ENCODE measurements around the gene RNPS1. TPM values are rescaled to one million over a fixed set of nuclear protein-coding genes. Genes with fewer than 3 reads are reported as not detected.

RNPS1 gene
- total and polyA plus RNA-seq, 9 donors: 78.0 to 172 (median 138) TPM

- Histone ChIP-seq H3K9me3 (no peaks in the 10 kb centered on the region), H3K4me3 (peak overlapping the region; percentile 68), H3K36me3 (no peaks in the 10 kb centered on the region), H3K27ac (peak overlapping the region in 1 of 2 donors; percentile 39), H3K4me1 (ENCODE audit: insufficient read depth) (peaks cover 8% of the 10 kb centered on the region), H3K27me3 (no peaks in the 10 kb centered on the region)
- intact Hi-C loops (cut with DNase I): no loop called here
- 0 to 1% (median 1%) methylated on average over 55 to 98 of the region's 98 CpGs for WGBS, 3 donors
- no peak for TF ChIP-seq EP300 (IDR thresholded peaks at IDR 0.05)
- no peak for TF ChIP-seq CTCF (IDR thresholded peaks at IDR 0.05)
- no peak for TF ChIP-seq POLR2A (IDR thresholded peaks at IDR 0.05)
- peak in 3 of 5 donors; percentile 35 to 58 (median 50) for DNase-seq
Observed at GRCh38 chr16:2213817-2214718, 53.9 kb downstream of the RNPS1 start.

DNA sequence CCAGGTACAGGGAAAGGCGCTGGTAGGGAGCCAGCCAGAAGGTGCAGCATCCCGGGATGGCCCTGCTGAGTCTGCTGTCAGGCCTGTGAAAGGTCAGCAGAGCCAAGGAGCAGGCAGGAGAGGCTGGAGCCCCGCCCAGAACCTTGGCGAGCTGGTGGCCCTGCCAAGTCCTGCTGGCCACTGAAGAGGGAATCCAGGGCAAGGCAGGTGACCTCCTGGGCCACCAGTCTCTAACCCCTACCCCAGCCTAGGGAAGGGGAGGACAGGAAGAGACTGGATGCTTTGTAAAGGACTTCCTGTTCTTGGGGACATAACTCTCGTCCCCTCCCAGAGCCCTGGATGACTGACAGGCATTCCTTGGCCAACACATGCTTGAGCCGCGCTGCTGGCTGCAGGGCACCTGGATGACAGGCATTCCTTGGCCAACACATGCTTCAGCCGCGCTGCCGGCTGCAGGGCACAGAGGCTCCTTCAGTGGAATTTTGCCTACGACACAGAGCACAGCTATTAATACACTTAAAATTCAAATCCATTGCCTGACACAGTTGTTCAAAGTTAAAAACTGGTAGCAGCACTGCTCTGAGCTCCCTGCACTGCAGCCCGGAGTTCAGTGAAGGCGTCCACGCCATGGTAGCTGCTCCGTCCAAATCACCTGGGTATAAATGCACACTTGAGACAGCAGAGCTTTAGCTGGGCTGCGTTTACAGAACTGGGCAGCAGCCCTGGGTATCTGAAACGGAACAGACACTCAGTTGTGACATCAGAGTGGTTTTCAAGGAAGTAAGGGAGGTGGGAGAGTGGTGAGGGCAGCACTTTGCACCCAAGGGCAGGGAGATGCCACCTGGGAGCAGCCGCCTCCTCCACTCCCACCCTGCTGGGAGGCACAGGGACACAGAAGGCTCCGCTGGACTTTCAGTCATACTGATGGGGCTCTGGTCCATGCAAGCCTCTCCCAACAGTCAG is 55.3 kb downstream of the RNPS1 start:
- no peak for DNase-seq
- Histone ChIP-seq H3K9me3 (no peaks in the 10 kb centered on the region), H3K4me3 (no peak overlapping the region), H3K27ac (no peak overlapping the region), H3K36me3 (no peaks in the 10 kb centered on the region), H3K4me1 (ENCODE audit: insufficient read depth) (peaks cover 8% of the 10 kb centered on the region), H3K27me3 (no peaks in the 10 kb centered on the region)
- WGBS, 3 donors: 61 to 70% (median 64%) methylated on average over 19 of the region's 19 CpGs
- intact Hi-C loops (cut with DNase I): no loop called here
- no peak for TF ChIP-seq EP300 (IDR thresholded peaks at IDR 0.05)
- no peak for TF ChIP-seq CTCF (IDR thresholded peaks at IDR 0.05)
- TF ChIP-seq POLR2A (IDR thresholded peaks at IDR 0.05): no peak

- intact Hi-C loops (cut with DNase I): no loop called here
- H3K27me3 ChIP-seq: no peaks in the 10 kb centered on the region
Observed at GRCh38 chr16:2211923-2212347, 56.0 kb downstream of the RNPS1 start.

More at GRCh38 chr16:2211923-2212347, 56.0 kb downstream of the RNPS1 start:
- no peak for DNase-seq
- Histone ChIP-seq H3K4me1 (ENCODE audit: insufficient read depth) (peaks cover 8% of the 10 kb centered on the region), H3K27ac (no peak overlapping the region), H3K4me3 (no peak overlapping the region), H3K36me3 (no peaks in the 10 kb centered on the region), H3K9me3 (no peaks in the 10 kb centered on the region)
- 72 to 82% (median 73%) methylated on average over 9 to 11 of the region's 11 CpGs for WGBS, 3 donors
- TF ChIP-seq CTCF (IDR thresholded peaks at IDR 0.05) (no peak), EP300 (IDR thresholded peaks at IDR 0.05) (no peak), POLR2A (IDR thresholded peaks at IDR 0.05) (no peak)

Measured in ovary (tissue), 9 donors.